Subcutaneous abdominal adipose tissue (tissue), 5 donors: ENCODE results near the gene TUSC2.

Experiments used
- H3K27ac ChIP-seq: one replicate; pipeline ENCODE4 v1.7.0; 2013; ENCODE audit warnings: low read depth, mild to moderate bottlenecking, inconsistent platforms, low read length, moderate library complexity
- H3K27me3 ChIP-seq, 5 donors: one replicate each; pipeline ENCODE4 v1.7.0; 2013; ENCODE audit warnings: low read length in 5 of 5, inconsistent platforms in 1 of 5; ENCODE audit not compliant: control insufficient read depth in 5 of 5, insufficient read depth in 4 of 5
- H3K36me3 ChIP-seq, 5 donors: one replicate each; pipeline ENCODE4 v1.7.0; 2013; ENCODE audit warnings: low read length in 5 of 5; ENCODE audit not compliant: control insufficient read depth in 5 of 5, insufficient read depth in 5 of 5
- H3K4me1 ChIP-seq, 5 donors: one replicate each; pipeline ENCODE4 v1.7.0; 2013; ENCODE audit warnings: low read length in 5 of 5, mild to moderate bottlenecking in 3 of 5, moderate library complexity in 1 of 5; ENCODE audit not compliant: control insufficient read depth in 5 of 5, insufficient read depth in 5 of 5
- H3K4me3 ChIP-seq, 5 donors: one replicate each; pipeline ENCODE4 v1.7.0; 2013; ENCODE audit warnings: low read length in 5 of 5, low read depth in 1 of 5
- H3K9ac ChIP-seq, 5 donors: one replicate each; pipeline ENCODE4 v1.7.0; 2013; ENCODE audit warnings: low read length in 5 of 5, mild to moderate bottlenecking in 4 of 5, moderate library complexity in 3 of 5
- H3K9me3 ChIP-seq, 5 donors: one replicate each; pipeline ENCODE4 v1.7.0; 2013; ENCODE audit warnings: low read length in 5 of 5; ENCODE audit not compliant: control insufficient read depth in 5 of 5
- donor health status: healthy.
- donor health status: healthy.
- donor health status: healthy.
- donor health status: healthy.
- donor health status: healthy.

The TUSC2 gene

DNA sequence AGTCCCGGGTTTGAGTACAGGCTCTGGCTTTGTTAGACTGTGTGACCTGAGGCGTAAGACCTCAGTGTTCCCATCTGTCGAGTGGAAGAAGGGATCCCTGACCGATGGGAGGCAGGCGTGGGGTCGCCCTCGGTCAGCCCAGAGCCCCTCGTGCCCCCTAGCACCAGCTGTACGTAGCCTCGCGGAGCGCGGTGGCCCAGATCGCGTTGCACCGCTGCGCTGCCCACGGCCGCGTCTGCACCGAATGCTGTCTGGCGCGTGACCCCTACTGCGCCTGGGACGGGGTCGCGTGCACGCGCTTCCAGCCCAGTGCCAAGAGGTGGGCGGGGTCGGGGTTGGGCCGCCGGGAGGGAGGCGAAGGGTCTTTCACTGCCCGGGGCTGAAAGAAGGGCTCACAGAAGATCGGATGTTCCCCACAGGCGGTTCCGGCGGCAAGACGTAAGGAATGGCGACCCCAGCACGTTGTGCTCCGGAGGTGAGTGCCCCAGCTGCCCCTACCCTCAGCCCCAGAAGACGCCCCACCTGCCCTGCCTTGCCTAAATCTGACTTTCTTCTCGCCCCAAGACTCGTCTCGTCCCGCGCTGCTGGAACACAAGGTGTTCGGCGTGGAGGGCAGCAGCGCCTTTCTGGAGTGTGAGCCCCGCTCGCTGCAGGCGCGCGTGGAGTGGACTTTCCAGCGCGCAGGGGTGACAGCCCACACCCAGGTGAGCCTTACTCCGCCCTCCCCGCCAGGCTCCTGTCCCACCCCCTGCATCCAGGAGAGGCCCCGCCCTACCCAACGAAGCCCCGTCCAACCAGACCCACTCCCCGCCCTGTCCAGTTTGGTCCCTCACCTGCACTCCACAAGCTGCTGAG, 52.7 kb downstream of the TUSC2 start:
- Histone ChIP-seq H3K36me3 (peaks cover 0 to 5% (median 0%) of the 10 kb centered on the region in 5 donors), H3K9me3 (no peaks in the 10 kb centered on the region), H3K9ac (no peak overlapping the region), H3K27ac (no peak overlapping the region), H3K4me1 (peaks cover 5 to 42% (median 37%) of the 10 kb centered on the region in 5 donors), H3K4me3 (peak overlapping the region in 1 of 5 donors; percentile 32), H3K27me3 (peaks cover 0 to 9% (median 3%) of the 10 kb centered on the region in 5 donors)
